Prostate gland (tissue), 2 donors: ENCODE results near the gene ANKFY1.

Experiments used
- POLR2A ChIP-seq: fragments of 450-650 bp; IDR thresholded peaks from one replicate; pipeline ENCODE4 v1.6.1; 2016; ENCODE audit warnings: antibody characterized with exemption, mild to moderate bottlenecking
- TF ChIP-seq, protein P1 (sequence below), 4 experiments: fragments of 200-600 bp in 2 of 4; fragments of 450-650 bp in 2 of 4; sonication (generic) in 2 of 4; IDR thresholded peaks; 1 replicate in 3 of 4; 2 replicates in 1 of 4; pipeline ENCODE4 v1.5.1; 2016 to 2019; ENCODE audit warnings: antibody characterized with exemption in 4 of 4, mild to moderate bottlenecking in 2 of 4, moderate library complexity in 2 of 4

DNA sequence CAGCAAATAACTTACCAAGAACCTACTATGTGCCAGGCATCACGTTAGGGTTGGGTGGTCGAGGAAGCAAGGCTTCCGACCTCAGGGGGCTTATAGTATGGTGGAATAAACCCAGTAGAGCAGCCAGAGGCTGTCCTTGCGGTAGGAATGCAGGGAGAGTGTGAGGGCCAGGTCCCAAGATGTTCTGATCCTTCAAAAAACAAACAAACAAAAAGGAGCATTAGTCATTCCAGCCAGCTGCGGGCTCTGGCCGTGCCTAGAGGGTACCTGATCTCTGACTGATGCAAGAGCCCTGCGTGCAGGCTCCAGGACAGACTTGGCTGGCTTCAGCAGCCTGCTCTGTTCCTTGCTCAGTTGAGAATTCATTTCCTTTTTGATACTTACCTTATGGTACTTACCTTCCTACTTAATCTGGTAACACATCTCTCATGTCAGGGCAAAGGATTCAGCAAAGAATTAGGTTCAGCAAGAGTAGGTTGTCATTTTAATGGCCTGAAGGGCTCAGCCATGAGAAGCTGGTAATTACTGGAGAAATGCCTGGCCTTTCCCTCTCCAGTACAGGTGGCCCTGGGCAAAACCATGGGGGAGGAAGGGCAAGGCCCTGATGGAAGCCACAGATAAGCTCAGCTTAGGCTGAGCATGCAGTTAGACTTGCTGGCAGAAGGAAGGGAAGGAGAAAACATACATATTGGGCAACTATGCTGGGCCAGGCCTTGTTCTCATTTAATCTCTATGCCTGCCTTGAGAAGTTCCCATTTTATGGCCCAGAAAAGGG, 102.4 kb downstream of the ANKFY1 start:
- TF ChIP-seq, protein P1, sequence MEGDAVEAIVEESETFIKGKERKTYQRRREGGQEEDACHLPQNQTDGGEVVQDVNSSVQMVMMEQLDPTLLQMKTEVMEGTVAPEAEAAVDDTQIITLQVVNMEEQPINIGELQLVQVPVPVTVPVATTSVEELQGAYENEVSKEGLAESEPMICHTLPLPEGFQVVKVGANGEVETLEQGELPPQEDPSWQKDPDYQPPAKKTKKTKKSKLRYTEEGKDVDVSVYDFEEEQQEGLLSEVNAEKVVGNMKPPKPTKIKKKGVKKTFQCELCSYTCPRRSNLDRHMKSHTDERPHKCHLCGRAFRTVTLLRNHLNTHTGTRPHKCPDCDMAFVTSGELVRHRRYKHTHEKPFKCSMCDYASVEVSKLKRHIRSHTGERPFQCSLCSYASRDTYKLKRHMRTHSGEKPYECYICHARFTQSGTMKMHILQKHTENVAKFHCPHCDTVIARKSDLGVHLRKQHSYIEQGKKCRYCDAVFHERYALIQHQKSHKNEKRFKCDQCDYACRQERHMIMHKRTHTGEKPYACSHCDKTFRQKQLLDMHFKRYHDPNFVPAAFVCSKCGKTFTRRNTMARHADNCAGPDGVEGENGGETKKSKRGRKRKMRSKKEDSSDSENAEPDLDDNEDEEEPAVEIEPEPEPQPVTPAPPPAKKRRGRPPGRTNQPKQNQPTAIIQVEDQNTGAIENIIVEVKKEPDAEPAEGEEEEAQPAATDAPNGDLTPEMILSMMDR (IDR thresholded peaks at IDR 0.05), result peak in 3 of 4 experiments; percentile 10 to 61 (median 48)
- no peak for TF ChIP-seq POLR2A
